Mesothelial cell of epicardium (in vitro differentiated cells): ENCODE measurements around the gene PCSK5. TPM values are rescaled to one million over a fixed set of nuclear protein-coding genes. Genes with fewer than 3 reads are reported as not detected.

Experiments
- DNase-seq, 2 experiments: peaks; one replicate each; pipeline ENCODE4 v3.0.0; 2021; ENCODE audit warnings: low spot score in 2 of 2; ENCODE audit not compliant: unreplicated experiment in 2 of 2
- H3K27ac Mint-ChIP-seq: 2 replicates; pipeline ENCODE4 v1.8.0; 2021; ENCODE audit warnings: mixed read lengths
- H3K27me3 Mint-ChIP-seq: 2 replicates; pipeline ENCODE4 v1.8.0; 2021; ENCODE audit warnings: low read depth, mixed read lengths
- H3K36me3 Mint-ChIP-seq: 2 replicates; pipeline ENCODE4 v1.8.0; 2021; ENCODE audit warnings: mixed read lengths
- H3K4me1 Mint-ChIP-seq: 2 replicates; pipeline ENCODE4 v1.8.0; 2021; ENCODE audit warnings: mixed read lengths
- H3K4me3 Mint-ChIP-seq: 2 replicates; pipeline ENCODE4 v1.8.0; 2021; ENCODE audit warnings: mild to moderate bottlenecking, moderate library complexity, mixed read lengths
- H3K9me3 Mint-ChIP-seq: 2 replicates; pipeline ENCODE4 v1.8.0; 2021; ENCODE audit warnings: mixed read lengths
- total RNA-seq: library from RNA; stranded (reverse); gene quantifications from 3 replicates; pipeline ENCODE4 v1.2.1, GENCODE V29; 2021
- TF ChIP-seq, protein P1 (sequence below): fragments of 200-600 bp; sonication (generic); IDR thresholded peaks from one replicate; pipeline ENCODE4 v1.5.0; 2021; ENCODE audit warnings: antibody characterized with exemption; ENCODE audit not compliant: unreplicated experiment

Gene PCSK5
- total RNA-seq, 1 donor from 2014 or later = 15.7 TPM

DNA sequence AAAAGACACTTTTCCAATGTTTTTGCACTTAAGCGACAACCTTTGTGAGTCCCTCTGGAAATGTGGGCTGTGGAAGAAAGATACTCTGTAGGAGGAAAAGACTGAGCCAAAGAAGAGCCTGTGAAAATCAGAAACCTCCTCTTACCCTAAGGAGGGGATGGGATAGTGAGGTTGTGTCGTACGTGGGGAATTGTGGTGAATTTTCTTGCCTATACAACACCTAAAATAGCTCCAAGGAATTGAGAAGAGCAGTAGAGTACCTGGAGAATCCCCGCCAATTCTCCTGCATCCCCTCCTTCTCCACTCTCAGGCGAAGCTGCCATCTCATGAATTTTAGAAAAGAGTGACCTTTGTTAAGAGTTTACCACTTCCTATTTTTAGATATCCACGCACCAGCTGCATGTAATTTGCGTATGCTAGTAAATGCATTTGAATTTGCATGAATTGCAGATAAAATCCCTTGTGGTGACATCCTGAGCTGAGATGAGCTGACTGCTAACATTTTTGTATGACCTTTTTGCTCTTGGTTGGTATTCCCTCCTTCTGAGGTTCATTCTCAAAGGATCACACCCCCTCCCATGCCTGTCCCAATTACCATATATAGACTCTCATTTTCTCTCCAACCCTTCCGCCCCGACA lies 147.2 kb downstream of the PCSK5 start:
- H3K9me3 Mint-ChIP-seq = no peaks in the 10 kb centered on the region
- H3K27me3 Mint-ChIP-seq = no peaks in the 10 kb centered on the region
- H3K4me1 Mint-ChIP-seq = no peaks in the 10 kb centered on the region
- H3K36me3 Mint-ChIP-seq = peaks cover 10% of the 10 kb centered on the region
- no peak for DNase-seq
- H3K4me3 Mint-ChIP-seq = no peak overlapping the region
- no peak overlapping the region for H3K27ac Mint-ChIP-seq
- TF ChIP-seq, protein P1, sequence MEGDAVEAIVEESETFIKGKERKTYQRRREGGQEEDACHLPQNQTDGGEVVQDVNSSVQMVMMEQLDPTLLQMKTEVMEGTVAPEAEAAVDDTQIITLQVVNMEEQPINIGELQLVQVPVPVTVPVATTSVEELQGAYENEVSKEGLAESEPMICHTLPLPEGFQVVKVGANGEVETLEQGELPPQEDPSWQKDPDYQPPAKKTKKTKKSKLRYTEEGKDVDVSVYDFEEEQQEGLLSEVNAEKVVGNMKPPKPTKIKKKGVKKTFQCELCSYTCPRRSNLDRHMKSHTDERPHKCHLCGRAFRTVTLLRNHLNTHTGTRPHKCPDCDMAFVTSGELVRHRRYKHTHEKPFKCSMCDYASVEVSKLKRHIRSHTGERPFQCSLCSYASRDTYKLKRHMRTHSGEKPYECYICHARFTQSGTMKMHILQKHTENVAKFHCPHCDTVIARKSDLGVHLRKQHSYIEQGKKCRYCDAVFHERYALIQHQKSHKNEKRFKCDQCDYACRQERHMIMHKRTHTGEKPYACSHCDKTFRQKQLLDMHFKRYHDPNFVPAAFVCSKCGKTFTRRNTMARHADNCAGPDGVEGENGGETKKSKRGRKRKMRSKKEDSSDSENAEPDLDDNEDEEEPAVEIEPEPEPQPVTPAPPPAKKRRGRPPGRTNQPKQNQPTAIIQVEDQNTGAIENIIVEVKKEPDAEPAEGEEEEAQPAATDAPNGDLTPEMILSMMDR = no peak

DNA sequence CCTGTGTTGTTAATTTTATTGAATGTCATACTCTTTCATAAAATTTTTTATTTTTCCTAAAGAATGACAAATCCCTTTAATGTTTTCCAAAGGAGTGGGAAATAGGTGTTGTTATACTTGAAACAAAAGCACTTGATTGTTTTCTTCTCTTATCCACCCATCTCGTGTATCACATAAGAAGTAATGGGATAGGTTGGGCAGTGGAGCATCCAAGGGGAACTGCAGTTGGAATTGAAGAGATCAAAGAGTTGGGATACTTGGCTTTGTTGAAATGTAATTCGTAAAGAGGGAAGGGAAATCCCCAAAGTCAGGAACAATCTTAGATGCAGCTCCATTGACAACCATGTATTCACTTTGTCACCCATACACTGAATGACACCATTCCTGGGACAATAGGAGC lies 148.0 kb downstream of the PCSK5 start:
- H3K4me1 Mint-ChIP-seq = no peaks in the 10 kb centered on the region
- H3K27me3 Mint-ChIP-seq = no peaks in the 10 kb centered on the region
- TF ChIP-seq, protein P1 = no peak
- no peak for DNase-seq
- H3K36me3 Mint-ChIP-seq = peaks cover 10% of the 10 kb centered on the region
- no peaks in the 10 kb centered on the region for H3K9me3 Mint-ChIP-seq
- no peak overlapping the region for H3K4me3 Mint-ChIP-seq
- H3K27ac Mint-ChIP-seq = no peak overlapping the region

DNA sequence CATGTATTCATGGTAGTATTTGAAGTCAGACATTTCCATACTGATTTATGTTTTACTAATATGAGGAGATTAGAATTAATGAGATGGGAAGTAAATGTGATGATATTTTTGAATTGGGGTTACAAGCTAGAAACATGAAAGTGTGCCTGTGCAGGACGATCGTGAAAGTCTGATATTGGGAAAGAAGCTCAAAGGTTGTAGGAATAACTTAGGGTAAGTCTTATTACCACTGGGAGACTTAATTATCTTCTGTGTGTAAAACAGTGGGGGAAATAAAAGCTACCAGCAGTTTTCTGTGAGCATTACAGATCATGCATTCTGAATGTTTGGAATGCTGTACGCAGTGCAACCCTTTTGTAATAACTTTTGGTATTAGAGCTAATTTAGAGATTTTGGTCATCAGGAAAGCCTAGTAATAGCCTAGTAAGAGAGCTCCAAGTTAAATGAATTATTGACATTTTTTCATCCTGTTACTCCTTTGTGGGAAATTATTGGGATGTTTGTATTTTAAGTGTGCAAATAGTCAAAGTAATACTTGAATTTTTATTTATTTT lies 153.9 kb downstream of the PCSK5 start:
- Mint-ChIP-seq H3K27ac (no peak overlapping the region), H3K9me3 (no peaks in the 10 kb centered on the region), H3K36me3 (no peaks in the 10 kb centered on the region), H3K4me1 (peaks cover 4% of the 10 kb centered on the region), H3K4me3 (no peak overlapping the region), H3K27me3 (no peaks in the 10 kb centered on the region)
- TF ChIP-seq, protein P1 = no peak
- no peak for DNase-seq

DNA sequence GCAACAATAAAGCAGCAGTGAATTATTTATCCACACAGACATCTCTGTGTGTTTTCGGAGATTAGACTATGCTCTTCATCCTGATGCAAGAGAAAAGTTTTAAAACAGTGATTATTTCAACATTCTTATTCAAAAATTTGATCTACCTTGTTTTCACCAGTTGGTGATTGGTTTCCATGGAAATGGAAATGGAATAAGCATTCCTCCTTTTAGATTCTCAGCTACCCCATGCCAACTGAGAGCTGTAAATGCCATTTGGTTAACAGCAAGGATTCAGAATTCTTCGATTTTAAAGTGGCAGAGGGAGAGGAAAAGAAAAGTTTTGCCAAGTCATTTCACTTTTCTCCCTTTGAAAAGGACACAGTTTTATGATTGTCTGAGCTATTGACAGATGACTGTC lies 154.7 kb downstream of the PCSK5 start:
- Mint-ChIP-seq H3K27me3 (no peaks in the 10 kb centered on the region), H3K27ac (no peak overlapping the region), H3K4me1 (peaks cover 4% of the 10 kb centered on the region), H3K4me3 (no peak overlapping the region), H3K36me3 (no peaks in the 10 kb centered on the region), H3K9me3 (no peaks in the 10 kb centered on the region)
- no peak for DNase-seq
- TF ChIP-seq, protein P1 = no peak

DNA sequence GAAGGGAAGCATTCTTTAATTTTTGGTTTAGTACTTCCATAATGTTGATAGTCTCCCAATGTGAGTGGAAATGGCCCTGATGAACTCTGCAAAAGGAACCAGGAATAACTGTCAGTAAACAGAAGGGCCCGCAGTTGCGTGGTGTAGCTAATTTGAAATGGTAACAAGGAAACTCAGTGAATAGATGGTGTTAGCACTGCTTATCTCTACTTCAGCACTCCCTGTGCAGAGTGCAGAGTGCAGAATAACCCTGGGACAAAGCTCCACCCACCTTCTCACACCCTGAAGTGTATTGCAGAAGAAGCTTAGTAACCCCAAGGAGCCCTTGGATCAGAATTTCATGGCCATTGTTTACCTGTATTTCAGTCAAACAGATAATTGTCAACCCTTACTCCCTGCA lies 158.9 kb downstream of the PCSK5 start:
- peaks cover under 1% of the 10 kb centered on the region for H3K4me1 Mint-ChIP-seq
- H3K9me3 Mint-ChIP-seq = peaks cover 11% of the 10 kb centered on the region
- H3K4me3 Mint-ChIP-seq = no peak overlapping the region
- no peaks in the 10 kb centered on the region for H3K27me3 Mint-ChIP-seq
- H3K36me3 Mint-ChIP-seq = peaks cover 10% of the 10 kb centered on the region
- no peak for DNase-seq
- TF ChIP-seq, protein P1 = no peak
- no peak overlapping the region for H3K27ac Mint-ChIP-seq
